DND-41 (cell line): Measurements from ENCODE around the gene KCNIP1.

ENCODE experiments used
- EZH2 ChIP-seq: IDR thresholded peaks from 3 replicates; pipeline ENCODE4 v1.6.1; 2012; ENCODE audit warnings: borderline replicate concordance, low read depth, mild to moderate bottlenecking, moderate library complexity, low read length, inconsistent platforms; ENCODE audit not compliant: severe bottlenecking
- TF ChIP-seq, protein P1 (sequence below): IDR thresholded peaks from 2 replicates; pipeline ENCODE4 v1.5.1; 2012; ENCODE audit warnings: borderline replicate concordance, low read length, moderate library complexity, mild to moderate bottlenecking; ENCODE audit not compliant: poor library complexity, severe bottlenecking; ENCODE audit errors: extremely low read depth

DNA sequence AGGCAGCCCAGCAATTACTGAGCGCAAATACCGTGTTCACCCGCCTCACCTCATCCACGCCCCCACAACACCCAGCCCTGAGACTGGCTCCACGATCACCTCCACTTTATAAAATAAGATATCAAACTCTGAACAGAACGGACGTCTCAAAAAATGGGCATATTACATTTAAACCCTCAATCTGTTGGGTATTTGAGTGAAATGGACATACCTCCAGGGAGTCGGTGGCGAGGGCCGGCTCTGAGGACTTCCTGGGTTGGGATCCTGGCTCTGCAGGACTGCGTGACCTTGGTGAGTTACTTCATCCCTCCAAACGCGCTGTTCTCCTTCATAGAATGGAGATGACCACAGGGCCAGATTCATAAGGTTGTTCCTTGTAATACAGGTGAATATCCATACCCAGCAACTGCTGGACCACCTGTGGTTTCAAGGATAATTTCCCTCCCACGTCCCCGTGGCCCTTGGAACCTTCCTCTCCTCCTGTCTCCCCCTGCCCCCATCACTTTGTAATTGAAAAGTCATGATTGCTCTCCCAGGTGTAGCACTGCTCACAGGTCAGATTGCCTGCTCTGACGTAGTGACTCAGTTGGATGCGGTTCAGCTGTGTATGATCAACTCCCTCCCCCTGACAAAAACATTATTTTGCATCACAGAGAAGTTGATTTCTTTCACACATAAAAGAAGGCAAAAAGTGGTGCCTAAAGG is 135.6 kb downstream of the KCNIP1 start:
- TF ChIP-seq, protein P1, sequence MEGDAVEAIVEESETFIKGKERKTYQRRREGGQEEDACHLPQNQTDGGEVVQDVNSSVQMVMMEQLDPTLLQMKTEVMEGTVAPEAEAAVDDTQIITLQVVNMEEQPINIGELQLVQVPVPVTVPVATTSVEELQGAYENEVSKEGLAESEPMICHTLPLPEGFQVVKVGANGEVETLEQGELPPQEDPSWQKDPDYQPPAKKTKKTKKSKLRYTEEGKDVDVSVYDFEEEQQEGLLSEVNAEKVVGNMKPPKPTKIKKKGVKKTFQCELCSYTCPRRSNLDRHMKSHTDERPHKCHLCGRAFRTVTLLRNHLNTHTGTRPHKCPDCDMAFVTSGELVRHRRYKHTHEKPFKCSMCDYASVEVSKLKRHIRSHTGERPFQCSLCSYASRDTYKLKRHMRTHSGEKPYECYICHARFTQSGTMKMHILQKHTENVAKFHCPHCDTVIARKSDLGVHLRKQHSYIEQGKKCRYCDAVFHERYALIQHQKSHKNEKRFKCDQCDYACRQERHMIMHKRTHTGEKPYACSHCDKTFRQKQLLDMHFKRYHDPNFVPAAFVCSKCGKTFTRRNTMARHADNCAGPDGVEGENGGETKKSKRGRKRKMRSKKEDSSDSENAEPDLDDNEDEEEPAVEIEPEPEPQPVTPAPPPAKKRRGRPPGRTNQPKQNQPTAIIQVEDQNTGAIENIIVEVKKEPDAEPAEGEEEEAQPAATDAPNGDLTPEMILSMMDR: no peak
- TF ChIP-seq EZH2: no peak
